Inferior parietal cortex (tissue), 1 donor: ENCODE results near the gene OSGEP.

Source experiments
- DNase-seq: peaks from one replicate; pipeline ENCODE4 v3.0.0-alpha.2; 2016; ENCODE audit errors: extremely low spot score

The OSGEP gene

GRCh38 chr14:20454516-20455354, at the start of gene OSGEP, which contains the start of gene APEX1:
Gene OSGEP (minus strand): TSS chr14:20454812. CDS start chr14:20454683, 129 bp downstream.
Gene APEX1 (plus strand): TSS chr14:20455226. CDS start chr14:20455646, 420 bp downstream.
- peak; percentile 100 for DNase-seq

GRCh38 chr14:20503898-20504297, 49.3 kb upstream of the OSGEP start:
- DNase-seq = no peak

GRCh38 chr14:20501346-20501745, 46.7 kb upstream of the OSGEP start:
- no peak for DNase-seq

- no peak for DNase-seq
Measured at GRCh38 chr14:20499881-20500280, 45.3 kb upstream of the OSGEP start.

GRCh38 chr14:20499108-20499507, 44.5 kb upstream of the OSGEP start:
- DNase-seq = no peak

GRCh38 chr14:20498622-20499021, 44.0 kb upstream of the OSGEP start:
- no peak for DNase-seq

- DNase-seq = no peak
Measured at GRCh38 chr14:20494935-20495766, 40.5 kb upstream of the OSGEP start.

GRCh38 chr14:20493634-20494033, 39.0 kb upstream of the OSGEP start:
- no peak for DNase-seq

GRCh38 chr14:20492486-20492885, 37.9 kb upstream of the OSGEP start:
- DNase-seq = no peak

- DNase-seq = no peak
Measured at GRCh38 chr14:20490563-20490962, 36.0 kb upstream of the OSGEP start.

GRCh38 chr14:20489093-20489994, 34.7 kb upstream of the OSGEP start:
- DNase-seq = no peak

- DNase-seq = no peak
Measured at GRCh38 chr14:20487396-20487725, 32.7 kb upstream of the OSGEP start.

- DNase-seq = no peak
Measured at GRCh38 chr14:20486684-20487395, 32.2 kb upstream of the OSGEP start.

GRCh38 chr14:20485900-20486299, 31.3 kb upstream of the OSGEP start:
- no peak for DNase-seq

- no peak for DNase-seq
Measured at GRCh38 chr14:20482382-20482781, 27.8 kb upstream of the OSGEP start.

GRCh38 chr14:20478894-20479293, 24.3 kb upstream of the OSGEP start:
- DNase-seq = no peak

- DNase-seq = peak; percentile 41
Measured at GRCh38 chr14:20477211-20477876, 22.7 kb upstream of the OSGEP start.

- DNase-seq = no peak
Measured at GRCh38 chr14:20476776-20477175, 22.2 kb upstream of the OSGEP start.

GRCh38 chr14:20472536-20473169, 18.0 kb upstream of the OSGEP start:
- DNase-seq = no peak

- DNase-seq = no peak
Measured at GRCh38 chr14:20470603-20470901, 15.9 kb upstream of the OSGEP start.
